ENCODE measurements around the gene ELOVL6. TPM values are rescaled to one million over a fixed set of nuclear protein-coding genes. Genes with fewer than 3 reads are reported as not detected.
"Not testable (repeated sequence)": the region's sequence is repeated elsewhere in the genome, so short reads cannot be mapped to it uniquely, and the experiment has no call there.

Gene ELOVL6
- total and polyA plus RNA-seq, 7 donors = 1.2 to 43.6 (median 4.7) TPM

DNA sequence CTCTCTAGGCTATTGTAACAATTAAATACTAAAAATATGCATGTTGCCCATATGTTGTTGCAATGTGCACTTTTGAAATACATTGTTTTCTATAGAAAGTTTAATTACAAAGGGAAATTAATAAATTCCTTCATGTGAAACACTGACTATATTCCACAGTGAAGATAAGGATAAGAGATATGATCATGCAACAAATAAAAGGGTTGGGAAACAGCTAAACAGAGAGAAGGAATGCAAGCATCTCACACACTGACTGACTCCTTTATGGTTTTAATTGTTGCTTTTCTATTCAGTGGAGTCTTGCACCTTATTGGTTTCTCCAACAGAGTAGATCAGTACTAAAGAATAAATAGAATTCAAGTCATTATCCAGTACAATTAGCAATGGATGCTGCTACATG lies 37.8 kb downstream of the ELOVL6 start:
- no peak overlapping the region for H3K27ac ChIP-seq
- H3K4me1 ChIP-seq = no peaks in the 10 kb centered on the region
- no peaks in the 10 kb centered on the region for H3K27me3 ChIP-seq
- no peaks in the 10 kb centered on the region for H3K9me3 ChIP-seq
- no peak overlapping the region for H3K4me3 ChIP-seq
- TF ChIP-seq, protein P1, sequence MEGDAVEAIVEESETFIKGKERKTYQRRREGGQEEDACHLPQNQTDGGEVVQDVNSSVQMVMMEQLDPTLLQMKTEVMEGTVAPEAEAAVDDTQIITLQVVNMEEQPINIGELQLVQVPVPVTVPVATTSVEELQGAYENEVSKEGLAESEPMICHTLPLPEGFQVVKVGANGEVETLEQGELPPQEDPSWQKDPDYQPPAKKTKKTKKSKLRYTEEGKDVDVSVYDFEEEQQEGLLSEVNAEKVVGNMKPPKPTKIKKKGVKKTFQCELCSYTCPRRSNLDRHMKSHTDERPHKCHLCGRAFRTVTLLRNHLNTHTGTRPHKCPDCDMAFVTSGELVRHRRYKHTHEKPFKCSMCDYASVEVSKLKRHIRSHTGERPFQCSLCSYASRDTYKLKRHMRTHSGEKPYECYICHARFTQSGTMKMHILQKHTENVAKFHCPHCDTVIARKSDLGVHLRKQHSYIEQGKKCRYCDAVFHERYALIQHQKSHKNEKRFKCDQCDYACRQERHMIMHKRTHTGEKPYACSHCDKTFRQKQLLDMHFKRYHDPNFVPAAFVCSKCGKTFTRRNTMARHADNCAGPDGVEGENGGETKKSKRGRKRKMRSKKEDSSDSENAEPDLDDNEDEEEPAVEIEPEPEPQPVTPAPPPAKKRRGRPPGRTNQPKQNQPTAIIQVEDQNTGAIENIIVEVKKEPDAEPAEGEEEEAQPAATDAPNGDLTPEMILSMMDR (IDR thresholded peaks at IDR 0.05) = no peak
- no peak for TF ChIP-seq EP300 (IDR thresholded peaks at IDR 0.05)
- no peak for TF ChIP-seq POLR2AphosphoS5 (IDR thresholded peaks at IDR 0.05)
- TF ChIP-seq POLR2A (IDR thresholded peaks at IDR 0.05) = no peak
- intact Hi-C loops (cut with DNase I) = no loop called here
- H3K36me3 ChIP-seq = no peaks in the 10 kb centered on the region
- no peak for DNase-seq

DNA sequence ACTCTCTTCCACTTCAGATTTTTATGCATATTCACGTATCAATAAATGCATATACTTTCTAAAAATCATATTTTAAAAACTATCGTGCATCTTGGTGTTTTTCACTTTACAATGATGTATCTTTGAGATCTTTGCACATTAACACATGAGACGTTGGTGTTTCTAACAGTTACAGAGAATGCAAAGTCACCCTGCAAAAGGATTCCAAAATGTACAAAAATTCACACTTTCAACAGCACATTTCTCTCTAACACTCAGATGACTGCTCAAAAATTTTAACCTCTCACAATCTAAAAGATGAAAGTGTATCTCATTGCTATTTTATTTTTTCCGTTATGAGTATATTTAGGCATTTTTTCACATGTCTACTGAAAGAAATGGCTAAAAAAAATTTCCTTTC lies 38.9 kb downstream of the ELOVL6 start:
- Histone ChIP-seq H3K4me1 (no peaks in the 10 kb centered on the region), H3K27me3 (no peaks in the 10 kb centered on the region), H3K27ac (no peak overlapping the region), H3K36me3 (no peaks in the 10 kb centered on the region), H3K4me3 (no peak overlapping the region), H3K9me3 (no peaks in the 10 kb centered on the region)
- intact Hi-C loops (cut with DNase I) = no loop called here
- TF ChIP-seq POLR2A (IDR thresholded peaks at IDR 0.05) (no peak), EP300 (IDR thresholded peaks at IDR 0.05) (no peak), POLR2AphosphoS5 (IDR thresholded peaks at IDR 0.05) (no peak)
- TF ChIP-seq, protein P1 (IDR thresholded peaks at IDR 0.05) = no peak
- WGBS, 2 donors = 79 to 91% methylated on average over 4 of the region's 4 CpGs
- DNase-seq = no peak

GRCh38 chr4:110157580-110157979 lies 40.8 kb downstream of the ELOVL6 start:
- Histone ChIP-seq H3K9me3 (peaks cover 0 to 1% (median 0%) of the 10 kb centered on the region in 4 donors), H3K4me1 (no peaks in the 10 kb centered on the region), H3K36me3 (no peaks in the 10 kb centered on the region), H3K27ac (no peak overlapping the region), H3K27me3 (no peaks in the 10 kb centered on the region), H3K4me3 (no peak overlapping the region)
- intact Hi-C loops (cut with DNase I) = no loop called here
- WGBS, 2 donors = 75 to 91% methylated on average over 3 of the region's 3 CpGs
- TF ChIP-seq POLR2A (IDR thresholded peaks at IDR 0.05) = no peak
- TF ChIP-seq, protein P1 (IDR thresholded peaks at IDR 0.05) = no peak
- TF ChIP-seq POLR2AphosphoS5 (IDR thresholded peaks at IDR 0.05) = no peak
- TF ChIP-seq EP300 (IDR thresholded peaks at IDR 0.05) = no peak
- DNase-seq = no peak

DNA sequence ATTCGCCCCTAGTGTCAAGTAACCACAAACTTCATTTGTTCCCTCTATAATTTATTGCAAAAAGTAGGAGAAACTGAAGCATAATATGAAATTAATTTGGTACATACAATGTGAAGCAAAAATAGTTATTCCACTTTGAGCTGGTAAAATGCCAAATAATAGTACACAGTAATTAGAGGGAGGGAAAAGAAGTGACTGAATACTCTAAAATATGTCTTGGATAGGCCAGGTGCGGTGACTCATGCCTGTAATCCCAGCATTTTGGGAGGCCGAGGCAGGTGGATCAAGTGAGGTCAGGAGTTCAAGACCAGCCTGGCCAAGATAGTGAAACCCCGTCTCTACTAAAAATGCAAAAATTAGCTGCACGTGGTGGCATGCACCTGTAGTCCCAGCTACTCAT lies 41.2 kb downstream of the ELOVL6 start:
- H3K4me3 ChIP-seq; H3K27me3 ChIP-seq; DNase-seq; H3K36me3 ChIP-seq; H3K9me3 ChIP-seq; H3K4me1 ChIP-seq; H3K27ac ChIP-seq; intact Hi-C loops (cut with DNase I): not testable (repeated sequence)
- 82 to 87% methylated on average over 5 of the region's 5 CpGs for WGBS, 2 donors

DNA sequence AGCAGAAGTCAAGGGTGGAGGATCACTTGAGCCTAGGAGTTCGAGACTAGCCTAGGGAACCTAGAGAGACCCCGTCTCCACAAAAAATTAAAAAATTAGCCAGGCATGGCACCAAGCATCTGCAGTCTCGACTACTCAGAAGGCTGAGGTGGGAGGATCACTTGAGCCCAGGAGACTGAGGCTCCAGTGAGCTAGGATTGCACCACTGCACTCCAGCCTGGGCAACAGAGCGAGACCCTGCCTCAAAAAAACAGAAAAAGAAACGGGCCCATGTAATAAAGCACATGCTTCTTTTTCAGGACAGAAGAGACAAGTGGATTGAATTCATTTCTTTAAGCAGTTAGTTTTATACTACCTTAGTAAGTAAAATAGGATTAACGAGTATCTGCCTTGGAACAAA lies 42.0 kb downstream of the ELOVL6 start:
- intact Hi-C loops (cut with DNase I) = no loop called here
- H3K27me3 ChIP-seq = no peaks in the 10 kb centered on the region
- H3K9me3 ChIP-seq = peaks cover 0 to 1% (median 0%) of the 10 kb centered on the region in 4 donors
- H3K27ac ChIP-seq = no peak overlapping the region
- TF ChIP-seq, protein P1 (IDR thresholded peaks at IDR 0.05) = no peak
- TF ChIP-seq POLR2A (IDR thresholded peaks at IDR 0.05) (no peak), POLR2AphosphoS5 (IDR thresholded peaks at IDR 0.05) (no peak), EP300 (IDR thresholded peaks at IDR 0.05) (no peak)
- H3K4me3 ChIP-seq = no peak overlapping the region
- no peaks in the 10 kb centered on the region for H3K4me1 ChIP-seq
- WGBS, 2 donors = 96 to 97% methylated on average over 6 of the region's 6 CpGs
- no peaks in the 10 kb centered on the region for H3K36me3 ChIP-seq
- DNase-seq = no peak
